Loucy (cell line): Measurements from ENCODE around the gene CTNNA2.

ENCODE experiments used
- H2AFZ ChIP-seq: fragments of 200-600 bp; sonication (generic); 2 replicates; pipeline ENCODE4 v1.6.0; 2016; ENCODE audit warnings: antibody characterized with exemption, mild to moderate bottlenecking, low read length, moderate library complexity
- H3F3A ChIP-seq: fragments of 200-600 bp; 2 replicates; pipeline ENCODE4 v1.6.0; 2016; ENCODE audit warnings: antibody characterized with exemption, low read depth, mild to moderate bottlenecking
- H3K27me3 ChIP-seq: fragments of 200-600 bp; sonication (generic); 2 replicates; pipeline ENCODE4 v1.6.1; 2014; ENCODE audit warnings: low read length, mild to moderate bottlenecking; ENCODE audit not compliant: insufficient read depth, poor library complexity, severe bottlenecking
- H3K36me3 ChIP-seq: fragments of 200-600 bp; sonication (generic); 2 replicates; pipeline ENCODE4 v1.6.1; 2016; ENCODE audit warnings: low read length; ENCODE audit not compliant: insufficient read depth
- H3K4me1 ChIP-seq: fragments of 200-600 bp; sonication (generic); 2 replicates; pipeline ENCODE4 v1.5.1; 2014; ENCODE audit warnings: low read length, mild to moderate bottlenecking; ENCODE audit not compliant: insufficient read depth, poor library complexity, severe bottlenecking
- H3K4me2 ChIP-seq: fragments of 200-600 bp; sonication (generic); 2 replicates; pipeline ENCODE4 v1.6.0; 2014; ENCODE audit warnings: antibody characterized with exemption, low read length, low read depth, mild to moderate bottlenecking; ENCODE audit not compliant: poor library complexity, severe bottlenecking
- H3K4me3 ChIP-seq: fragments of 200-600 bp; sonication (generic); 2 replicates; pipeline ENCODE4 v1.5.1; 2014; ENCODE audit warnings: low read length, mild to moderate bottlenecking, mixed read lengths; ENCODE audit not compliant: poor library complexity, severe bottlenecking
- H3K79me2 ChIP-seq: fragments of 200-600 bp; sonication (generic); 2 replicates; pipeline ENCODE4 v1.6.1; 2014; ENCODE audit warnings: low read length; ENCODE audit not compliant: insufficient read depth
- H3K9ac ChIP-seq: fragments of 200-600 bp; sonication (generic); 2 replicates; pipeline ENCODE4 v1.6.0; 2014; ENCODE audit warnings: mild to moderate bottlenecking, low read depth, low read length, moderate library complexity; ENCODE audit not compliant: poor library complexity, severe bottlenecking
- H3K9me2 ChIP-seq: fragments of 200-600 bp; sonication (generic); replicated peaks from 2 replicates; pipeline ENCODE4 v1.6.1; 2016; ENCODE audit warnings: low read depth, low read length, mixed read lengths
- H3K9me3 ChIP-seq: fragments of 200-600 bp; sonication (generic); 2 replicates; pipeline ENCODE4 v1.6.1; 2014; ENCODE audit warnings: mild to moderate bottlenecking, antibody characterized with exemption, low read length, low read depth; ENCODE audit not compliant: insufficient read depth
- H4K20me1 ChIP-seq: fragments of 200-600 bp; sonication (generic); 2 replicates; pipeline ENCODE4 v1.6.0; 2014; ENCODE audit warnings: antibody characterized with exemption, low read length, mild to moderate bottlenecking; ENCODE audit not compliant: insufficient read depth, poor library complexity, severe bottlenecking
- CTCF ChIP-seq: fragments of 200-600 bp; sonication (generic); conservative IDR thresholded peaks from 2 replicates; pipeline ENCODE4 v1.5.1; 2014; ENCODE audit warnings: mild to moderate bottlenecking, antibody characterized with exemption, low read length
- EZH2phosphoT487 ChIP-seq: fragments of 200-600 bp; IDR thresholded peaks from 2 replicates; pipeline ENCODE4 v1.6.1; 2018; ENCODE audit warnings: antibody characterized with exemption, mild to moderate bottlenecking, moderate library complexity, borderline replicate concordance

Gene CTNNA2

GRCh38 chr2:79941179-79941578 is 428.3 kb downstream of the CTNNA2 start:
- H3F3A ChIP-seq: no peaks in the 10 kb centered on the region
- H3K79me2 ChIP-seq: no peaks in the 10 kb centered on the region

GRCh38 chr2:79944205-79944604 is 431.4 kb downstream of the CTNNA2 start:
- H3K36me3 ChIP-seq: no peaks in the 10 kb centered on the region
- no peaks in the 10 kb centered on the region for H3K9me2 ChIP-seq
- no peak overlapping the region for H3K9ac ChIP-seq
- H2AFZ ChIP-seq: no peak overlapping the region
- no peak overlapping the region for H3K4me3 ChIP-seq
- H3K79me2 ChIP-seq: no peaks in the 10 kb centered on the region
- no peaks in the 10 kb centered on the region for H3K27me3 ChIP-seq
- no peaks in the 10 kb centered on the region for H4K20me1 ChIP-seq
- no peak for TF ChIP-seq CTCF
- no peak for TF ChIP-seq EZH2phosphoT487
- no peaks in the 10 kb centered on the region for H3F3A ChIP-seq
- H3K4me1 ChIP-seq: no peaks in the 10 kb centered on the region
- no peak overlapping the region for H3K4me2 ChIP-seq
- H3K9me3 ChIP-seq: no peaks in the 10 kb centered on the region

More at GRCh38 chr2:79941179-79941578, 428.3 kb downstream of the CTNNA2 start:
- Histone ChIP-seq H4K20me1 (no peaks in the 10 kb centered on the region), H3K4me2 (no peak overlapping the region), H3K9ac (no peak overlapping the region), H3K9me3 (no peaks in the 10 kb centered on the region), H3K27me3 (no peaks in the 10 kb centered on the region), H3K9me2 (no peaks in the 10 kb centered on the region), H3K36me3 (no peaks in the 10 kb centered on the region), H3K4me1 (no peaks in the 10 kb centered on the region), H3K4me3 (no peak overlapping the region), H2AFZ (no peak overlapping the region)
- TF ChIP-seq EZH2phosphoT487 (no peak), CTCF (no peak)

- H3K4me3 ChIP-seq: no peak overlapping the region
- no peak overlapping the region for H3K9ac ChIP-seq
- TF ChIP-seq EZH2phosphoT487: no peak
- no peak for TF ChIP-seq CTCF
- no peaks in the 10 kb centered on the region for H3K79me2 ChIP-seq
- H3K9me3 ChIP-seq: no peaks in the 10 kb centered on the region
- no peaks in the 10 kb centered on the region for H3F3A ChIP-seq
- no peaks in the 10 kb centered on the region for H4K20me1 ChIP-seq
- H3K4me2 ChIP-seq: no peak overlapping the region
- H2AFZ ChIP-seq: no peak overlapping the region
- no peaks in the 10 kb centered on the region for H3K36me3 ChIP-seq
- no peaks in the 10 kb centered on the region for H3K4me1 ChIP-seq
- no peaks in the 10 kb centered on the region for H3K27me3 ChIP-seq
- no peaks in the 10 kb centered on the region for H3K9me2 ChIP-seq
Observed at GRCh38 chr2:79945653-79946445, 433.0 kb downstream of the CTNNA2 start.
